ENCODE data around the gene DPM1. TPM values are rescaled to one million over a fixed set of nuclear protein-coding genes. Genes with fewer than 3 reads are reported as not detected.

The DPM1 gene
- total RNA-seq, 2 experiments from 2014 or later = 64.9 to 69.1 TPM

DNA sequence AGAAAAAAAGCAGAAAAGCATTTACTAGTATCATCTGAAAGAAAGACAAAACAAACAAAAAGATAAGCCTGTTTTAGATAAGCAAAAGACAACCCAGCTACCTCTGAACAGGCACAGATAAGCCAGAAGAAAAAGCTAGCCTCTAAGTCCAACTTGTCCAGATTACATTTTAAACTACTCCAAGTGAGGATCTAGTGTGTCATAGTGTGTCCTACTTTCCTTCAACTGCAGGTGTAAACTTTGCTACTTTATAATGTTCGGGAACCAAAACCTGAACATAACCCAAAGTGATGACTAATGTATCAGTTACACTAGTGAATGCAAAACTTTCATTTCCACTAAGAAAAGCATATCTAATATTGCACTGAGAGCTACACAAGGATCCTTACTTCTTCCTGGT lies 46.6 kb downstream of the DPM1 start:
- Mint-ChIP-seq H3K27me3 (no peaks in the 10 kb centered on the region), H3K36me3 (peaks cover 19% of the 10 kb centered on the region), H3K4me1 (ENCODE audit: low read depth) (peaks cover 73% of the 10 kb centered on the region), H3K27ac (peak overlapping the region; percentile 72), H3K9me3 (no peaks in the 10 kb centered on the region), H3K4me3 (no peak overlapping the region)
- no peak for DNase-seq
- intact Hi-C loops (cut with micrococcal nuclease) = no loop called here
- ChIA-PET CTCF (interaction anchor here (0.8 to 3.1 kb wide), 5 partner anchors 11 to 162 kb away, joined by 3 to 36 read pairs (median 3); partner anchors contain the start of genes ADNP and BCAS4), POLR2A (interaction anchor here (1.0 to 2.0 kb wide), 5 partner anchors 9 to 46 kb away, joined by 3 to 10 read pairs (median 3); partner anchors contain the start of genes ADNP and DPM1)

DNA sequence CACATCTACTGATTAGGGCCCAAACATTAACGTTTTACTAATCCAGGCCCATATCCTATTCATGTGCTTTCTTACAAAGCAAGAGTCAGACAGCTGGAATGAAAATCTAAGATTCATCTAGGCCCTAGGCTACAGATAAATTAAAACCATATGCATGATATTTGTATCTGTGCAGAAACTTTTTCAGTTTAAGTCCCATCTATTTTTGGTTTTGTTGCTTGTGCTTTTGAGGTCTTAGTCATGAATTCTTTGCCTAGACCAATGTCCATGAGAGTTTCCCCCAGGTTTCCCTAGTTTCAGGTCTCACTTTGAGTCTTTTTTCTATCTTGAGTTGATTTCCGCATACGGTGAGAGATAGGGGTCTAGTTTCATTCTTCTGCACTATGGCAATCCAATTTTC lies 47.3 kb downstream of the DPM1 start:
- CTCF ChIA-PET = interaction anchor here (1.2 to 3.1 kb wide), 6 partner anchors 10 to 163 kb away, joined by 3 to 36 read pairs (median 3); partner anchors contain the start of gene ADNP
- peaks cover 74% of the 10 kb centered on the region for H3K4me1 Mint-ChIP-seq (ENCODE audit: low read depth)
- no peaks in the 10 kb centered on the region for H3K27me3 Mint-ChIP-seq
- intact Hi-C loops (cut with micrococcal nuclease) = no loop called here
- no peak for DNase-seq
- peak overlapping the region; percentile 72 for H3K27ac Mint-ChIP-seq
- H3K36me3 Mint-ChIP-seq = peaks cover 17% of the 10 kb centered on the region
- POLR2A ChIA-PET = interaction anchor here (1.1 to 2.0 kb wide), 3 partner anchors 14 to 47 kb away, joined by 3 to 9 read pairs (median 3); partner anchors contain the start of genes ADNP and DPM1
- no peaks in the 10 kb centered on the region for H3K9me3 Mint-ChIP-seq
- no peak overlapping the region for H3K4me3 Mint-ChIP-seq

DNA sequence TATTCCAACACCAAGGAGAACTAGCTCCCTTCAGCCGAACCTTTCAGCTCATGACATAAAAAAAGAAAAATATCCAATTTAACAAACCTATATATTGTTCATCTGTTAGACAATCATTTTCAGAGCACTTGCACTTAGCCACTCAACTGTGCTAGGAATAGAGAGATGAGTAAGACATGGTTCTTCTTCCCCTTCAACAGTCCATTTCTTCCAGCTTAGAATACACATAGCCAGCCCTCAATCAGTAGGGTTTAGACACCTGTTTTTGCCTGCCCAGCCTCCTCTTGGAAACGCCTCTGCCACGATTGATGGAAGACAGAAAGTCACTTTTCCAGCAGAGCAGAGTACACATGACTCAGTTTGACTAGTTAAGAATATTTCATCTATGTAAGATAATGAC lies 48.9 kb downstream of the DPM1 start:
- ChIA-PET POLR2A (interaction anchor here (0.9 kb wide), 1 partner anchor 22 kb away, joined by 3 read pairs; the partner anchor contains the start of gene ADNP), CTCF (interaction anchor here (1.1 to 1.5 kb wide), 3 partner anchors 20 to 161 kb away, joined by 3 to 4 read pairs (median 4); no protein-coding TSS in a partner anchor)
- intact Hi-C loops (cut with micrococcal nuclease) = no loop called here
- H3K36me3 Mint-ChIP-seq = peaks cover 17% of the 10 kb centered on the region
- no peak for DNase-seq
- no peaks in the 10 kb centered on the region for H3K27me3 Mint-ChIP-seq
- H3K9me3 Mint-ChIP-seq = no peaks in the 10 kb centered on the region
- H3K27ac Mint-ChIP-seq = no peak overlapping the region
- peaks cover 70% of the 10 kb centered on the region for H3K4me1 Mint-ChIP-seq (ENCODE audit: low read depth)
- no peak overlapping the region for H3K4me3 Mint-ChIP-seq

DNA sequence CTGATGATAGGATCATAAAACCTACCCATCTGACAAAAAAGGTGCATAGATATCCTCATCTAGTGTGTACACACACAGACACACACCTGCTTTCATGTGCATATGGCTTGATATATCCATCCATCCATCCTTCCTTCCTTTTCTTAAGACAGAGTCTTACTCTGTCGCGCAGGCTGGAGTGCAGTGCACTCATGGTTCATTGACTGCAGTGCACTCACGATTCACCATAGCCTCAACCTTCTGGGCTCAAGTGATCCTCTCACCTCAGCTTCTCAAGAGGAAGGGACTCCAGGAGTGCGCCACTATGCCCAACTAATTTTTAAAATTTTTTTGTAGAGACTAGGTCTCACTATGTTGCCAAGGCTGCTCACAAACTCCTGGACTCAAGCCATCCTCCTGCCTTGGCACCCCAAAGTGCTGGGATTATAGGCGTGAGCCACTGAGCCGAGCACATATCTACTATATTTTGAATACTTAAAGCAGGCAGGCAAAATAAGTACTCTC lies 54.2 kb downstream of the DPM1 start:
- intact Hi-C loops (cut with micrococcal nuclease) = no loop called here
- H3K9me3 Mint-ChIP-seq = no peaks in the 10 kb centered on the region
- no peaks in the 10 kb centered on the region for H3K27me3 Mint-ChIP-seq
- H3K4me1 Mint-ChIP-seq (ENCODE audit: low read depth) = peaks cover 37% of the 10 kb centered on the region
- no peak overlapping the region for H3K4me3 Mint-ChIP-seq
- CTCF ChIA-PET = interaction anchor here (2.0 kb wide), 1 partner anchor 25 kb away, joined by 6 read pairs; no protein-coding TSS in a partner anchor
- peak overlapping the region; percentile 54 for H3K27ac Mint-ChIP-seq
- POLR2A ChIA-PET = no interaction called here
- DNase-seq = no peak
- peaks cover 28% of the 10 kb centered on the region for H3K36me3 Mint-ChIP-seq

DNA sequence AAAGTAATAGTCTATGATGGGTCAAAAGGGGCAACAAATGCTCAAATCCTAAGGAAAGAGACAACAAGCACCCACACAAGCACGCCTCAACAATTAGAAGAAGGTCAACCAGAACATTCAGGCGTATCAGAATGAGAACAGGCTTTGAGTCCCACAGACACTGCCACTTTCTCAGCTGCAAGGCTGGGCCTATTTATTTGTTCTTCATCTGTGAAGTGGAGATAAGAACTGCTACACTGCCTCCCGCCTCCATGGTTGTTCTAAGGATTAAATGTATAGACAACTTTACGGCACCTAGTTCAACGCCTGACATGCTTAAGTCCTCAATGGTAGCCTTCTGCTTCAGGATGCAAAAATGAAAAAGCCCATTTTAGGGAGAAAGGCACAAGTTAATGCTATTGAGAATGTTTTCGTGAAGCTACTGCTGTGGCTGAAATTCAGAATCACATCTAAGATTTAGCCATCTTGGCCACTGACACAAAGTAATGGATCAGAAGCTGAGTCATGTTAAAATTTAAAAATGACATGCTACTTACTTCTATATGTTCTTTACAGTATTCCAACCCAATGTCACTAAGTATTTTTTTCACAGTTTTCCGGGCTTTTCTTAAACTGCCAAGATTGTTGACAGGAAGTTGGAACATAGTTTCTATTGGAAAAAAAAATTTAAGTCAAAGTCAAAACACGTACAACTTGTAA lies 54.8 kb downstream of the DPM1 start:
- Mint-ChIP-seq H3K27ac (peak overlapping the region; percentile 54), H3K4me3 (no peak overlapping the region), H3K9me3 (no peaks in the 10 kb centered on the region), H3K27me3 (no peaks in the 10 kb centered on the region), H3K4me1 (ENCODE audit: low read depth) (peaks cover 36% of the 10 kb centered on the region), H3K36me3 (peaks cover 28% of the 10 kb centered on the region)
- ChIA-PET CTCF (interaction anchor here (0.7 to 2.0 kb wide), 2 partner anchors 13 to 26 kb away, joined by 3 to 6 read pairs; no protein-coding TSS in a partner anchor), POLR2A (interaction anchor here (1.0 kb wide), 1 partner anchor 9 kb away, joined by 3 read pairs; no protein-coding TSS in a partner anchor)
- intact Hi-C loops (cut with micrococcal nuclease) = no loop called here
- no peak for DNase-seq

DNA sequence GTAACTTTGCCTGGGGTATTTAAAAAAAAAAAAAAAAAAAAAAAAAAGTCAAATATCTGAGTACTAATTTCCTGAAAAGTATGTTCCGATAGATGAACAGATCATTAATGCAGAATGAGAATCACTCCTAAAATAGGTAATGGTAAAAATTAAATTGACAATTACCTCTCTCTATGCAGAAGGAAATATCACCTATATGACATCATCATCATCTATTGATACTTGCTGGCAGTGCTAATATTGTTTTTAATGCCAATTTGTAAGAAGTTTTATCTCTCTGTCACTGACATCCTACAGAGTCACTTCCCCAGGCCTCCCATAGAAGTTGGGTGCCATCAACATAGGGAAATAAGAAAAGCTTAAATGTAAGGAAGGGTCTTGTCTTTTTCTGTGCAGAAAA lies 57.0 kb downstream of the DPM1 start:
- peaks cover 36% of the 10 kb centered on the region for H3K36me3 Mint-ChIP-seq
- H3K27me3 Mint-ChIP-seq = no peaks in the 10 kb centered on the region
- CTCF ChIA-PET = interaction anchor here (0.5 kb wide), 1 partner anchor 12 kb away, joined by 4 read pairs; no protein-coding TSS in a partner anchor
- H3K4me3 Mint-ChIP-seq = no peak overlapping the region
- H3K9me3 Mint-ChIP-seq = no peaks in the 10 kb centered on the region
- H3K4me1 Mint-ChIP-seq (ENCODE audit: low read depth) = peaks cover 23% of the 10 kb centered on the region
- DNase-seq = no peak
- no peak overlapping the region for H3K27ac Mint-ChIP-seq
- intact Hi-C loops (cut with micrococcal nuclease) = no loop called here
- POLR2A ChIA-PET = interaction anchor here (0.9 kb wide), 1 partner anchor 57 kb away, joined by 3 read pairs; no protein-coding TSS in a partner anchor

DNA sequence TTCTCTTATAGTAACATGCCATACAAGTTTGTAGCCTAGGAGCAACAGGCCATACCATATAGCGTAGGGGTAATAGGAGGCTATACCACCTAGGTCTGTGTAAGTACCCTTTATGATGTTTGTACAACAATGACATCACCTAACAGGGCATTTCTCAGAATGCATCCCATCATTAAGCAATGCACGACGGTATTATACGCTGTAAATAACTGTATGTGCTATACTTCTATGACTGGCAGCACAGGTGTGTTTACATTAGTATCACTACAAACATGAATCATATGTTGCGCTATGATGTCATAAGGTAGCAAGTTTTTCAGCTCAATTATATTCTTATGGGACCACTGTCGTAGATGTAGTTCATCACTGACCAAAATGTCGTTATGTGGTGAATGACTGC lies 58.1 kb downstream of the DPM1 start:
- Mint-ChIP-seq H3K4me3 (no peak overlapping the region), H3K9me3 (no peaks in the 10 kb centered on the region), H3K27me3 (no peaks in the 10 kb centered on the region), H3K27ac (no peak overlapping the region), H3K36me3 (peaks cover 36% of the 10 kb centered on the region), H3K4me1 (ENCODE audit: low read depth) (peaks cover 16% of the 10 kb centered on the region)
- CTCF ChIA-PET = interaction anchor here (0.6 to 1.9 kb wide), 4 partner anchors 11 to 29 kb away, joined by 3 to 5 read pairs (median 4); no protein-coding TSS in a partner anchor
- no peak for DNase-seq
- intact Hi-C loops (cut with micrococcal nuclease) = no loop called here
- POLR2A ChIA-PET = interaction anchor here (0.9 kb wide), 1 partner anchor 58 kb away, joined by 3 read pairs; no protein-coding TSS in a partner anchor

DNA sequence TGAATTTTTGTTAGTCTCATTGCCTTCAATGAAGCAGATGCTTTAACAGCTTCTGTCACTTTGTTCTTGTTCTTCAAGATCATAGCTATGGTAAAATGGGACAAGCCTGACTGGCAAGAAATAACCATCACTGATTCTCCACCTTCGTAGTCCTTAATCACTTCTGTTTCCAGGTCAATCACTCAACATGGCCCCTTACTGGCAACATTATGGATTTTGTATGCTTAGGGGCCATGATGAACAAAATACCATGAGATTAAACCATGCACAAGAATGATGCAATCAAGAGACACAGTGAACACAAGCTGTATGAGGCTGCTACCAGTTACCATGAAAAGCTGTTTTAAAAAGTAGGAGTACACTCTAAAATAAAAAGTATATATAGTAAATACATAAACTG lies 59.9 kb downstream of the DPM1 start:
- H3K36me3 Mint-ChIP-seq = peaks cover 42% of the 10 kb centered on the region

DNA sequence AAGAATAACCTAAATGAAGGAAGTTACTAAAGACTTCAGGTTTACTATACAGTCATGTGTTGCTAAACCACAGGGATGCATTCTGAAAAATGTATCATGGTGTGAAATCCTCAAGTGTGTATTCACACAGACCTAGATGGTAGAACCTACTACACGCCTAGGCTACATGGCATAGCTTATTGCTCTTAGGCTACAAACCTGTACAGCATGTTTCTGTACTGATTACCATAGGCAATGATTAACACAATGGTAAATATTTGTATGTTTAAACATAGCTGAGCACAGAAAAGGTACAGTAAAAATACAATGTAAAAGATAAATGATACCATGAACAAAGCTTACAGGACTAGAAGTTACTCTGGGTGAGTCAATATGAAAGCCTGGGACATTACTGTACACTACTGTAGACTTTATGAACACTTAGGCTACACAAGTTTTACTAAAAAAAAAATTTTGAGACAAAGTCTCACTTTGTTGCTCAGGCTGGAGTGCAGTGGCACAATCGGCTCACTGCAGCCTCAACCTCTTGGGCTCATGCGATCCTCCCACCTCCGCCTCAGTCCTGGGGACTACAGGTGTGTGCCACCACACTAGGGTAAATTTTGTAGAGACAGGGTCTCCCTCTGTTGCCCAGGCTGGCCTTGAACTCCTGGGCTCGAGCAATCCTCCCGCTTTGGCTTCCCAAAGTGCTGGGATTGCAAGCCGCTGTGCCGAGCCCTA lies 63.1 kb downstream of the DPM1 start:
- CTCF ChIA-PET = interaction anchor here (0.8 to 1.3 kb wide), 6 partner anchors 21 to 102 kb away, joined by 3 to 5 read pairs (median 3); partner anchors contain the start of gene ADNP
- intact Hi-C loops (cut with micrococcal nuclease) = no loop called here
- no peak overlapping the region for H3K4me3 Mint-ChIP-seq
- no peak overlapping the region for H3K27ac Mint-ChIP-seq
- peaks cover 46% of the 10 kb centered on the region for H3K36me3 Mint-ChIP-seq
- H3K27me3 Mint-ChIP-seq = no peaks in the 10 kb centered on the region
- DNase-seq = peak; percentile 16
- POLR2A ChIA-PET = interaction anchor here (0.9 kb wide), 1 partner anchor 36 kb away, joined by 3 read pairs; the partner anchor contains the start of gene ADNP
- no peaks in the 10 kb centered on the region for H3K9me3 Mint-ChIP-seq
- H3K4me1 Mint-ChIP-seq (ENCODE audit: low read depth) = peaks cover 30% of the 10 kb centered on the region

More for the DNA sequence above, 59.9 kb downstream of the DPM1 start:
- Mint-ChIP-seq H3K27me3 (no peaks in the 10 kb centered on the region), H3K4me3 (no peak overlapping the region), H3K27ac (peak overlapping the region; percentile 28), H3K4me1 (ENCODE audit: low read depth) (peaks cover 13% of the 10 kb centered on the region), H3K9me3 (no peaks in the 10 kb centered on the region)
- ChIA-PET POLR2A (no interaction called here), CTCF (no interaction called here)
- intact Hi-C loops (cut with micrococcal nuclease) = no loop called here
- DNase-seq = no peak

DNA sequence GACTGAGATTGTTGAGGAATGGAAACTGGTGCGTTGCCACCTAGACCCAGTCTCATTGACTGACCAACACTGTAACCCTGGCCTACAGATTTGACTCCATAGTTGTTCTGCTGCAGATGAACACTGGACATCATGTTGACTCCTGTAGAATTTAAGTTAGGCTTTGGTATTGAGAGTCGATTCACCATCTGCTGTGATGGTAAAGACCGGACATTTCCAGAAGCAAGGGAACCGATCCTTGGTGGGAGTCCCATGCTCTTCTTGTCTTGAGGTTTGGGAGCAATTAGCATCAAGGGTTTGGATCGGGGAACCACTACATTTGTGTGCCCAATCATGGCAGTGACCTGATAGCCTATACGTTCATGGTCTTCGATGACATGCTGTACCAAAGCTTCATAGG lies 64.7 kb downstream of the DPM1 start:
- POLR2A ChIA-PET = no interaction called here
- Mint-ChIP-seq H3K4me1 (ENCODE audit: low read depth) (peaks cover 30% of the 10 kb centered on the region), H3K27me3 (no peaks in the 10 kb centered on the region), H3K4me3 (no peak overlapping the region), H3K27ac (peak overlapping the region; percentile 18), H3K36me3 (peaks cover 56% of the 10 kb centered on the region), H3K9me3 (no peaks in the 10 kb centered on the region)
- intact Hi-C loops (cut with micrococcal nuclease) = loop anchor here (5.0 kb wide), 1 partner anchor 34 kb away; no protein-coding TSS in a partner anchor
- CTCF ChIA-PET = no interaction called here
- DNase-seq = no peak

DNA sequence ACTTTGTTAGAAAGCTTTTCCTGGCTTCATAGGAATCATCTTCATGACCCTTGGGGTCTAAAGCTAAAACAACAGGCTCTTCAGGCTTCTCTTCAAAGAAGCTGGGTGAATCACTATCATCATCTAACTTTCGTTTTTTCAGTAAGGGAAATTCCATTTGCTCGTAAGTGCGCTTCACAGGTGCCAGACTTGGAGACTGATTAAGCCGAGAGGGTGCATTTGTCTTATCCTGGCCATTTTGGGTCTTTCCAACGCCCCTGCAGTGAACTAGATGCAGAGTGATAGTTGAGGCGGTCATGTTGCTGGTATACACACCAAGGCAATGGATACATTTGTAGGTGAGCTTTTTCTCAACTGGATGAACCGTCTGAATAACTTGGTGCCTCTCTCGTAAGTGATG lies 65.9 kb downstream of the DPM1 start:
- H3K27me3 Mint-ChIP-seq = no peaks in the 10 kb centered on the region
- POLR2A ChIA-PET = no interaction called here
- H3K36me3 Mint-ChIP-seq = peaks cover 52% of the 10 kb centered on the region
- H3K27ac Mint-ChIP-seq = peak overlapping the region; percentile 77
- intact Hi-C loops (cut with micrococcal nuclease) = loop anchor here (1.0 to 5.0 kb wide), 2 partner anchors 22 to 35 kb away; no protein-coding TSS in a partner anchor
- peaks cover 30% of the 10 kb centered on the region for H3K4me1 Mint-ChIP-seq (ENCODE audit: low read depth)
- H3K4me3 Mint-ChIP-seq = no peak overlapping the region
- H3K9me3 Mint-ChIP-seq = no peaks in the 10 kb centered on the region
- DNase-seq = peak; percentile 22
- CTCF ChIA-PET = interaction anchor here (0.8 to 0.9 kb wide), 2 partner anchors 74 to 98 kb away, joined by 3 to 5 read pairs; partner anchors contain the start of gene BCAS4

Measured in activated CD4-positive, alpha-beta memory T cell treated with anti-CD3 and anti-CD28 coated beads for 36 hours (primary cell).